ENCODE measurements around the gene MRPL19.

The MRPL19 gene

GRCh38 chr2:75646583-75647425 is at the start of gene MRPL19:
MRPL19 (plus strand) TSS chr2:75646783; CDS start chr2:75646808, 25 bp downstream.
- peak; percentile 71 to 81 for DNase-seq

DNA sequence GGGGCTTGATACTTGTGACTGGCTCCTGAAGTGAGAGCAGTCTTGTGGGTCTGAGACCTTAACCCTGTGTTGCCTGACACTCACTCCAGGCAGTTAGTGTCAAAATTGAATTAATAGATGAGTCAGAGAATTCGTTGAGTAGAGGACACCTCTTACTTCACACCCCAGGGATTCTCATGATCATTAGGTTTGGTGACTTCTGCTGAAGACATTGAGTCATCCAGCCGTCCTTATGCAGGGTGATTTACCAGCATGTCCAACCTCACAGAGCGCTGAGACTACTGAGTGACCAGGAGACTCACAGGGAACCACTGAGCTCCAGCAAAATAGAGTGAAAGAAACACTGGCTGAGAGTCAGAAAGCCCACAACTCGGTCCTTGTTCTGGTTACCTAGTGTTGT is 49.8 kb upstream of the MRPL19 start:
- DNase-seq, result no peak

- no peak for DNase-seq
Measured at GRCh38 chr2:75597949-75598348, 48.6 kb upstream of the MRPL19 start.

- DNase-seq, result no peak
Measured at GRCh38 chr2:75598589-75599155, 47.9 kb upstream of the MRPL19 start.

DNA sequence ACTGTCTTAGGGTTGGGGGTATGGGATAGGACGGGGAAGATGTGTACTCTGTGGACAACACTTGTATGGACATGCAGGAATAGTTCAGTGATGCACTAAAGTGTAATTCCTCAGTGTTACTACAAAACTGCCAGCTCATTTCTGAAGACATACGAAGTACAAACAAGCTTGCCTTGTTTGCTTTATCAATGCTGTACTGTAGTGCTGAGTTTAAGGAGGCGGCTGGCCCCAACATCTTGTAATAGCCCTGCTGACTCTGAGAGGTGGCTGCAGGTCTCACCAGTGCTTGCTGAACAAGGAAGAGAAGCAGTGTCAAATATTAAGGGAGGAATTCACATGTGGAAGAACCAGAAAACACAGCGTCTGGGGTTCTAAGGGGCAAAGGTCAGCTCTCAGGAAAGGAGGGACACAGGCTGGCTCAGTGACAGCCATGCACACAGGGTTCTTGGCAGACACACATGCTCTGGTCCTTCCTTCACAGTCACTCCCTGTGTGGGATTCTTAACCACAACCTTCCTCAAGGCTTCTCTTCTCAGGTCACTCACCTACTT is 46.0 kb upstream of the MRPL19 start:
- DNase-seq, result no peak

- DNase-seq, result no peak
Measured at GRCh38 chr2:75602724-75603342, 43.8 kb upstream of the MRPL19 start.

GRCh38 chr2:75603477-75603876 is 43.1 kb upstream of the MRPL19 start:
- no peak for DNase-seq

- no peak for DNase-seq
Measured at GRCh38 chr2:75604484-75604883, 42.1 kb upstream of the MRPL19 start.

DNA sequence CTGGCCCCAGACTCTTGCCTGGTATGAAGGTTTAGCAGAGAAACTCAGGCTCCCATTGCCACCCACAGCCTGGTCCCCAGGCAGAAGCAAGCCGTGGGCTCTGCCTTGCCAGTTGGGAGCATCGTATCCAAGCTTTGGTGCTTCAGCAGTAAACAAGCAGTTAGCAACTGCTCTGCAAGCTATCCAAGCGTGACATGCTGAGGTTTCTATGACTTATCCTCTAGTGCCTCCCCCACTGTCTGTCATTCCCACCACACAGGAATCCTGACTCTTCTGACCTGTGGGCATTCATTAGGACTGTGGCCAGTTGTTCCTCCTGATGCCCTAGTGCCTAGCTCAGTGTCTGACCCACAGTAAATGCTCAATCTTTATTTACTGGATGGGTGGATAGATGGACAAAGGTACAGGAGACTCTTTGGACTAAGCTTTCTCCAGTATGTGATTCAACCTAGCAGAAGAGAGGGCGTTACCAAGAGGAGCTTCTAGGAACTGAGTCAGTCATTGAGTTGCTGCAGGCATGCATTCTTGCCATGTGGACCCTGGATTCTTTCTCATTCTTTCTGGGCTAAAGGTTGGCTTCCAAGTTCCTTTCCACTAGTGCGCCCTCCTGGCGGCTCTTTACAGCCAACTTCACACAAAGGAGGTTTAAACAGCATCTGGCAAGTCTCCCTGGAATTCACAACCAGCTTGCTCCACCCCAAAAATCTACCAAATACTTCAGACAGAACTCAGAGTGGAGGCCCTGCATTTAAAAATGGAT is 40.6 kb upstream of the MRPL19 start:
- no peak for DNase-seq

GRCh38 chr2:75606761-75607399 is 39.7 kb upstream of the MRPL19 start:
- DNase-seq, result no peak

DNA sequence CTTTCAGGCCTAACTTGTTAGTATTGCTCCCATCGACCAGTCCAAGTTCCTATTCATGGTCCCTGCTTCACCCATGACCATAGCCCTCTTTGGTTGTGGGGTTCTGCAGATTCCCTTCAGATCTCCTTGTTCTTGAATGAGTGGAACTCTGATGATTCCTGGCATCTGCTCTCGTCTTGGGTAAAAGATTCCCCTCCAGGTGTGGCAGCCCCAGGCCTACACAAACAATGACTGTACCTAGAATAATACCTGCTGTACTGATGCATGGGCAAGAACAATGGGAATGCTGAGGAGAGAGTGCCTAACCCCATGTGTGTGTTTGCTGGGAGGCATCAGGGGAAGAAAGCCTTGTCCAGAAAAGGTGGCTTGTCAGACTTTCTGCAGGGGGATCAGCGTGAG is 39.2 kb upstream of the MRPL19 start:
- no peak for DNase-seq

DNA sequence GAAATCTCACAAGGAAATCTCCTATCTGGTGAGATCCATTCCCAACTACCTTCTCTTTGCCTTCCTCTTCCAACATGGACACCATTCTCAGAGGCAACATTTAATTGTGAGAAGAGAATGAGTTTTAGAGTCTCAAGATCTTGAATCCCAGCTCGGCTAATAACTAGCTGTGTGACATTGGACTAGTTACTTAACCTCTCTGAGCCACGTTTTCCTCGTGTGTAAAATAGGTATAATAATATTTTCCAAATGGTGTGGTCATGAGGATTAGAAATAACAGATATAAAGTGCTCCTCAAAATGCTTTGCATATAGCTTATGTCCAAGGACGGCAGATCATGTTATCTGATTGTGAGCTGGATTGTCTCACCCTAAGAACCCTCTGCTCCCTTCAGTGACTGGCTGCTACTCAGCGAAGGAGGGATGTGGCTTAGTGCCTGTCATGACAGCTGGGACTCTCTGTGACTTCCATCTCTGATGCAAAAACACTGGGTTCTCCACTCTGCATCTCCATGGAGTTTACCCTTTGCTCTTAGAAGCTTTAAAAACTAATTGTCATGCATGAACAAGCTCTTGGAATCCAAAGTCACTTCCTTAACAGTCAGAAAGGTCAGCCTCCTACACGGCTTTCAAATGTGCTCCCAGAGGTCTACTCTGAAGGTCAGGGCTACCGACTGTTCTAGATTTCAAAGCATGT is 38.4 kb upstream of the MRPL19 start:
- no peak for DNase-seq

GRCh38 chr2:75608684-75609333 is 37.8 kb upstream of the MRPL19 start:
- peak; percentile 51 to 57 for DNase-seq

DNA sequence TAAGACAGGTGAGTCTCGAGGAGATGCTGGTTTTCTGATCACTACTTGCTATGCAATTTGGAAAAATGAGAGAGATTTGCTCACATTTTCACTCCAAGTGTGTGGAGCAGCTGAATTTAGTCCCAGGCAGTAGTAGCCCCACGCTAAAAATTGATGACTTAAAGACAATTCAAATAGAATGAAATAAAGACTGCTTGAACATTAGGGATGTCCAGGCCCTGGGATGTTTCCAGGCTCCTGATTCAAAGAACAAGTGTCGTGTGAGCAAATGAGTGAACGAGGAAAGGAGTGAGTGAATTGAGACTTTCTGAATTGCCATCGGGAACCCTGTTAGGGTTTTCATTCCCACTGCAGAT is 37.3 kb upstream of the MRPL19 start:
- no peak for DNase-seq

DNA sequence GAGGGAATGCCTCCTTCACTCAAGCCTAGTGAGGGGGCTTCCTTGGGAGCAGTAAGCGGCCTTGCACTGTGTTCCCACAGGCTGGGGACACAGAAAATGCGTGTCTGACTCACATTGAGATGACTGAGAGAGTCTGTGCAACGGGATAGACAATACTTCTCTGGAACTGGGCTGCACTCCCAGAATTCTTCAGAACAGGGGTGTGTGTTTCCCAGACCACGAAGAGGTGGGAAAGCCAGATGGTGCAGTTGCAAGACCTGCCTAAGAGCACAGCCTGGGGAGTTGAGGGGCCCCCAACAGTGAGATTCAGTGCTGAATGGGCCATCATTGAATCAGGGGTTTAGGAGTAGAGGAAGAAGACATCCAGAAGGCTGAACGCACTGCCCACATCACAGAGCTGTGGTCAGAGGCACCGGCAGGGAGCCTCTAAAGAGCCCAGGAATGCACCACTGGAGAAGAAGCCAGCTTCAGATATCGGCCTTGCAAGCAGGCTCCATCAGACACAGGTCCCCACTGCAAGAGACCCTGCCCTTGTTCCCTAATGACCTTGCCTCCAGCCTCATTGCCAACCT is 36.6 kb upstream of the MRPL19 start:
- DNase-seq, result no peak

GRCh38 chr2:75610671-75611070 is 35.9 kb upstream of the MRPL19 start:
- no peak for DNase-seq

GRCh38 chr2:75612108-75612861 is 34.3 kb upstream of the MRPL19 start:
- DNase-seq, result no peak

GRCh38 chr2:75612862-75613243 is 33.7 kb upstream of the MRPL19 start:
- no peak for DNase-seq

- no peak for DNase-seq
Measured at GRCh38 chr2:75614162-75614651, 32.4 kb upstream of the MRPL19 start.

GRCh38 chr2:75616406-75616805 is 30.2 kb upstream of the MRPL19 start:
- no peak for DNase-seq

Data from activated CD4-positive, alpha-beta T cell treated with anti-CD3 and anti-CD28 coated beads, Interleukin-2, amount 50 U/mL, for 48 hours (primary cell).